ENCODE results near the gene ZNF730.
A peak's percentile ranks its signal among the peaks of the same experiment; 100 is the strongest.
"Not testable (repeated sequence)": the region's sequence is repeated elsewhere in the genome, so short reads cannot be mapped to it uniquely, and the experiment has no call there.

ZNF730 gene
- 0 reads per million in 3 donors for total RNA-seq

DNA sequence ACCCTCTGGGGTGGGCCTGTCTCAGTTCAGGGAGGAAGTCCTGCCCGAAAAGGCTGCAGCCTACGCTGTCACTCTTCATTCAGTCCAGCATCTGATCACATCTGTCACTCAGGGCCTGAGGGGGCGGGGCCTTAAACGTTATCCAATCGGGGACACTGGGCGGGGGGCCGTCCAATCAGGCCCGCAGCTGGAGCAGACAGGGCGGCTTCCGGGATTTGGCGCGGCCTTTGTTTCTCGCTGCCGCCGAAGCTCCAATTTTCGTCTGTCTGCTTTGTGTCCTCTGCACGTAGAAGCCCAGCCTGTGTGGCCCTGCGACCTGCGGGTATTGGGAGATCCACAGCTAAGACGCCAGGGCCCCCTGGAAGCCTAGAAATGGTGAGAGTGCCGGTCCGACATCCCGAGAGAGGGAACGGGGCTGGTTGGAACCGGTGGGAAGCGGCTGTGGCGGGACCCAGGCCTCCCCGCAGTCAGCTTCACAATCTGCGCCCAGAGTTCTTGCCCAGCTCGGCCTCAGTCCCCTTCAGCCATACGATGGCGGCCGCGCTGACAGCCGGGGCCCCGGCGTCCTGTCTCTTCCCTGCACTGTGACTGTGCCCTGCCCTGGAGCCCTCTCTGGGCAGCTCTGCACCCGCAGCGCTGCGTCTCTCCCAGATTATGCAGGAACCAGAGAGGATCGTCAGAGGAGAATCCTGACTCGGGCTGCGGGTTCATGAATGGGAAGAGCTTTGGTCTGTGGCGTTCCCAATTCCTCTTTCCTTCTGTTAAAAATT lies at the start of gene ZNF730:
Gene ZNF730 (plus strand): TSS at position 224 of the 770 bp plus-strand sequence. CDS start 149 bp downstream, at position 373.
- Histone ChIP-seq H3K9me3 (ENCODE audit: control insufficient read depth, low read length) (no peaks in the 10 kb centered on the region), H3K4me1 (ENCODE audit: control insufficient read depth, insufficient read depth, low read length, poor library complexity, severe bottlenecking) (peaks cover 4% of the 10 kb centered on the region), H3K4me3 (ENCODE audit: insufficient read depth, low read depth, low read length, poor library complexity, severe bottlenecking) (peak within 1 kb of the TSS; percentile 25), H3K36me3 (ENCODE audit: control insufficient read depth, insufficient read depth, low read length) (no peaks in the 10 kb centered on the region), H3K27ac (ENCODE audit: insufficient read depth, low read length, poor library complexity, severe bottlenecking) (no peak within 1 kb of the TSS), H3K27me3 (replicated peaks; ENCODE audit: control insufficient read depth, insufficient read depth, low read length, poor library complexity, severe bottlenecking) (peaks cover 4% of the 10 kb centered on the region)
- peak in 1 of 3 donors; percentile 8 for DNase-seq

DNA sequence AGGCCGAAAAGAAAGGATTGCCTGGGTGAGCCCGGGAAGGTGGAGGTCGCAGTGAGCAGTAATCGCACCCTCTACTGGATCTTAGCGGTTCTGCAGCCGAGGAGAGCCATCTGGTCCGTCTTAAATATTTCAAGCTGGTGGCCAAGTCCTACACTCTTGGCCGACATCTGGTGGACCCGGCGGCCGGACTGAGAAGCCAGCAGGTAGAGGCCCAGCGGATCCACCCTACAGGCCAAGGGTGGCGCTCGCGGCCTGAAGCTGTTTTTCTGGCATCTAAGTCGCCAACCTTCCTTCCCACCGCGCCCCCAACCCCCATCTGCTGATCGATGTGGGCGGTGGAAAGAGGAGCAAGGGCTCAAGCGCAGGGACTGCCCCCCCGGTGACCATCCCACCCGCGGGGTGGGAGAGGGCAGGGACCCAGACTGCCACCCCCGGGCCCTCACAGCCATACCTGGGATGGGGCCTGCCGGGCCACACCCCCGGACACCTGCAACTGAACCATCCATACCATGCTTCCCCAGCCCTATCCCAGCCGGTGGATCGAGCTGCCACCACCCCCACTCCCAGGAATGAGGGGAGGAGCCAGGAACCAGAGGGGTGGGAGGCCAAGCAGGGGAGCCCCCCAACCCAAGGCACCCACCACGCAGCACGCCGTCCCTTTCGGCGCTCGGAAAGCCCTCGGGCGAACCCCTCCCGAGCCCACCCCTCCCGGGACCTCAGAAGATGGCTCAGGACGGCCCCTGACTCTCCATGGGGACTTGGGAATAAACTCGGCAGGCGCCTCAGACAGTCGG lies 46.3 kb upstream of the ZNF730 start:
- Histone ChIP-seq H3K4me3 (ENCODE audit: insufficient read depth, low read depth, low read length, poor library complexity, severe bottlenecking) (no peak overlapping the region), H3K27ac (ENCODE audit: insufficient read depth, low read length, poor library complexity, severe bottlenecking) (no peak overlapping the region), H3K27me3 (replicated peaks; ENCODE audit: control insufficient read depth, insufficient read depth, low read length, poor library complexity, severe bottlenecking) (no peaks in the 10 kb centered on the region), H3K9me3 (ENCODE audit: control insufficient read depth, low read length) (no peaks in the 10 kb centered on the region), H3K36me3 (ENCODE audit: control insufficient read depth, insufficient read depth, low read length) (no peaks in the 10 kb centered on the region), H3K4me1 (ENCODE audit: control insufficient read depth, insufficient read depth, low read length, poor library complexity, severe bottlenecking) (no peaks in the 10 kb centered on the region)
- DNase-seq, result no peak

GRCh38 chr19:23071147-23071511 lies 45.7 kb upstream of the ZNF730 start:
- Histone ChIP-seq H3K9me3 (ENCODE audit: control insufficient read depth, low read length) (no peaks in the 10 kb centered on the region), H3K4me1 (ENCODE audit: control insufficient read depth, insufficient read depth, low read length, poor library complexity, severe bottlenecking) (no peaks in the 10 kb centered on the region), H3K27me3 (replicated peaks; ENCODE audit: control insufficient read depth, insufficient read depth, low read length, poor library complexity, severe bottlenecking) (no peaks in the 10 kb centered on the region), H3K27ac (ENCODE audit: insufficient read depth, low read length, poor library complexity, severe bottlenecking) (no peak overlapping the region), H3K36me3 (ENCODE audit: control insufficient read depth, insufficient read depth, low read length) (no peaks in the 10 kb centered on the region), H3K4me3 (ENCODE audit: insufficient read depth, low read depth, low read length, poor library complexity, severe bottlenecking) (no peak overlapping the region)
- no peak for DNase-seq

GRCh38 chr19:23075031-23075733 lies 41.6 kb upstream of the ZNF730 start:
- Histone ChIP-seq H3K4me3 (ENCODE audit: insufficient read depth, low read depth, low read length, poor library complexity, severe bottlenecking) (no peak overlapping the region), H3K9me3 (ENCODE audit: control insufficient read depth, low read length) (no peaks in the 10 kb centered on the region), H3K4me1 (ENCODE audit: control insufficient read depth, insufficient read depth, low read length, poor library complexity, severe bottlenecking) (no peaks in the 10 kb centered on the region), H3K27ac (ENCODE audit: insufficient read depth, low read length, poor library complexity, severe bottlenecking) (no peak overlapping the region), H3K27me3 (replicated peaks; ENCODE audit: control insufficient read depth, insufficient read depth, low read length, poor library complexity, severe bottlenecking) (no peaks in the 10 kb centered on the region), H3K36me3 (ENCODE audit: control insufficient read depth, insufficient read depth, low read length) (no peaks in the 10 kb centered on the region)
- DNase-seq, result no peak

GRCh38 chr19:23077776-23078175 lies 39.0 kb upstream of the ZNF730 start:
- H3K9me3 ChIP-seq (ENCODE audit: control insufficient read depth, low read length), result not testable (repeated sequence)

DNA sequence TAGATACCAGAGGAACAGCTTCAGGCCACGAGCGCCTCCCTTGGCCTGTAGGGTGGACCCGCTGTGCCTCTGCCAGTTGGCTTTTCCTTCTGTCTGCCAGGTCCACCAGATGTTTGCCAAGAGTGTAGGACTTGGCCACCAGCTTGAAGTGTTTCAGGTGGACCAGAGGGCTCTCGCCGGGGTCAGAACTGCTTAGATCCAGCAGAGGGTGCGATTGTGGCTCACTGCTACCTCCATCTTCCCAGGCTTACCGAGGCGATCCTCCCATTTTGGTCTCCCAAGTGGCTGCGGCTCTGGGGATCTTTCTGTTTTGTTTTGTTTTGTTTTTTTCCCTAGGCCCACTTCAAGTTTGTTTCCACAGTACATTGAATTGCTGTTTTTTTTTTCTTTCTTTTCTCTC lies 23.0 kb upstream of the ZNF730 start:
- peaks cover 4% of the 10 kb centered on the region for H3K9me3 ChIP-seq (ENCODE audit: control insufficient read depth, low read length)
- no peak overlapping the region for H3K27ac ChIP-seq (ENCODE audit: insufficient read depth, low read length, poor library complexity, severe bottlenecking)
- H3K4me1 ChIP-seq (ENCODE audit: control insufficient read depth, insufficient read depth, low read length, poor library complexity, severe bottlenecking), result no peaks in the 10 kb centered on the region
- H3K27me3 ChIP-seq (replicated peaks; ENCODE audit: control insufficient read depth, insufficient read depth, low read length, poor library complexity, severe bottlenecking), result no peaks in the 10 kb centered on the region
- H3K4me3 ChIP-seq (ENCODE audit: insufficient read depth, low read depth, low read length, poor library complexity, severe bottlenecking), result no peak overlapping the region
- no peaks in the 10 kb centered on the region for H3K36me3 ChIP-seq (ENCODE audit: control insufficient read depth, insufficient read depth, low read length)
- DNase-seq, result no peak

More at GRCh38 chr19:23077776-23078175, 39.0 kb upstream of the ZNF730 start:
- not testable (repeated sequence) for DNase-seq; H3K4me3 ChIP-seq (ENCODE audit: insufficient read depth, low read depth, low read length, poor library complexity, severe bottlenecking); H3K36me3 ChIP-seq (ENCODE audit: control insufficient read depth, insufficient read depth, low read length); H3K27ac ChIP-seq (ENCODE audit: insufficient read depth, low read length, poor library complexity, severe bottlenecking); H3K27me3 ChIP-seq (replicated peaks; ENCODE audit: control insufficient read depth, insufficient read depth, low read length, poor library complexity, severe bottlenecking); H3K4me1 ChIP-seq (ENCODE audit: control insufficient read depth, insufficient read depth, low read length, poor library complexity, severe bottlenecking)

- no peak for DNase-seq
- H3K9me3 ChIP-seq (ENCODE audit: control insufficient read depth, low read length), result peaks cover 4% of the 10 kb centered on the region
- H3K36me3 ChIP-seq (ENCODE audit: control insufficient read depth, insufficient read depth, low read length), result no peaks in the 10 kb centered on the region
Observed at GRCh38 chr19:23095418-23095817, 21.4 kb upstream of the ZNF730 start.

GRCh38 chr19:23098286-23098685 lies 18.5 kb upstream of the ZNF730 start:
- DNase-seq, result no peak
- no peaks in the 10 kb centered on the region for H3K4me1 ChIP-seq (ENCODE audit: control insufficient read depth, insufficient read depth, low read length, poor library complexity, severe bottlenecking)
- no peak overlapping the region for H3K27ac ChIP-seq (ENCODE audit: insufficient read depth, low read length, poor library complexity, severe bottlenecking)
- H3K27me3 ChIP-seq (replicated peaks; ENCODE audit: control insufficient read depth, insufficient read depth, low read length, poor library complexity, severe bottlenecking), result no peaks in the 10 kb centered on the region
- H3K36me3 ChIP-seq (ENCODE audit: control insufficient read depth, insufficient read depth, low read length), result no peaks in the 10 kb centered on the region
- H3K9me3 ChIP-seq (ENCODE audit: control insufficient read depth, low read length), result peaks cover 4% of the 10 kb centered on the region
- no peak overlapping the region for H3K4me3 ChIP-seq (ENCODE audit: insufficient read depth, low read depth, low read length, poor library complexity, severe bottlenecking)

More at GRCh38 chr19:23095418-23095817, 21.4 kb upstream of the ZNF730 start:
- Histone ChIP-seq H3K4me3 (ENCODE audit: insufficient read depth, low read depth, low read length, poor library complexity, severe bottlenecking) (no peak overlapping the region), H3K4me1 (ENCODE audit: control insufficient read depth, insufficient read depth, low read length, poor library complexity, severe bottlenecking) (no peaks in the 10 kb centered on the region), H3K27me3 (replicated peaks; ENCODE audit: control insufficient read depth, insufficient read depth, low read length, poor library complexity, severe bottlenecking) (no peaks in the 10 kb centered on the region), H3K27ac (ENCODE audit: insufficient read depth, low read length, poor library complexity, severe bottlenecking) (no peak overlapping the region)

DNA sequence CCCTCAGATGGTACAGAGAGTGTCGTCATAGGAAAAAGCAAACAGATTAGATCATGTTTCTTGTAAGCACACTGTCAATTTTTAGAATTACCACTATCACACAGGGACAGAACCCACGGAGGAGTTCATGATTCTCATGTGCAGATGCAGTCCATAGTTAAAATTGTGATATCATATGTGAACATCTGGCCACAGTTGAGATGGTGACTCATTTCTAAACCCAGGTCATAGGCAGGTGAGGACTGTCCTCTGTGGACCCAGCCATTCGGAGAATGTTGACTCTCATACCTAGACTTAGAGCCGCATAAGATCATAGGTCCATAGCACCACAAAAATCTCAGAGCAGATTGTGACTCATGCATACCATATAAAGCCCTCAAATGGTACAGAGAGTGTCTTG lies 17.8 kb upstream of the ZNF730 start:
- Histone ChIP-seq H3K4me3 (ENCODE audit: insufficient read depth, low read depth, low read length, poor library complexity, severe bottlenecking) (no peak overlapping the region), H3K27me3 (replicated peaks; ENCODE audit: control insufficient read depth, insufficient read depth, low read length, poor library complexity, severe bottlenecking) (no peaks in the 10 kb centered on the region), H3K9me3 (ENCODE audit: control insufficient read depth, low read length) (peaks cover 4% of the 10 kb centered on the region), H3K36me3 (ENCODE audit: control insufficient read depth, insufficient read depth, low read length) (no peaks in the 10 kb centered on the region), H3K27ac (ENCODE audit: insufficient read depth, low read length, poor library complexity, severe bottlenecking) (no peak overlapping the region), H3K4me1 (ENCODE audit: control insufficient read depth, insufficient read depth, low read length, poor library complexity, severe bottlenecking) (no peaks in the 10 kb centered on the region)
- DNase-seq, result no peak

All from effector memory CD4-positive, alpha-beta T cell (primary cell).